T-helper 1 cell treated with Interleukin-12 subunit alpha and Interleukin-12 subunit beta and Interleukin-4 antibody, amounts not matched to agents 30 μg/mL and 1 μg/mL, for 36 hours (primary cell): ENCODE data around the gene ACP4.
A peak's percentile ranks its signal among the peaks of the same experiment; 100 is the strongest.

Experiments
- H3K27ac Mint-ChIP-seq: one replicate; pipeline ENCODE4 v1.8.0; 2021; ENCODE audit warnings: mild to moderate bottlenecking, mixed read lengths
- H3K27me3 Mint-ChIP-seq: one replicate; pipeline ENCODE4 v1.8.0; 2021; ENCODE audit warnings: low read depth, mixed read lengths
- H3K36me3 Mint-ChIP-seq: one replicate; pipeline ENCODE4 v1.8.0; 2021; ENCODE audit warnings: low read depth, mixed read lengths
- H3K4me1 Mint-ChIP-seq: one replicate; pipeline ENCODE4 v1.8.0; 2021; ENCODE audit warnings: low read depth, mixed read lengths
- H3K4me3 Mint-ChIP-seq: one replicate; pipeline ENCODE4 v1.8.0; 2021; ENCODE audit warnings: mild to moderate bottlenecking, moderate library complexity, mixed read lengths
- H3K9me3 Mint-ChIP-seq: one replicate; pipeline ENCODE4 v1.8.0; 2021; ENCODE audit warnings: mixed read lengths

Gene ACP4

GRCh38 chr19:50833117-50833801, 43.0 kb downstream of the ACP4 start, which contains the start of gene KLK15:
KLK15 (minus strand) TSS chr19:50833574; CDS start chr19:50831492, 2,082 bp downstream.
- Mint-ChIP-seq H3K27me3 (peaks cover 42% of the 10 kb centered on the region), H3K27ac (no peak within 1 kb of the TSS), H3K4me1 (peaks cover 9% of the 10 kb centered on the region), H3K36me3 (no peaks in the 10 kb centered on the region), H3K4me3 (no peak within 1 kb of the TSS), H3K9me3 (no peaks in the 10 kb centered on the region)

- no peaks in the 10 kb centered on the region for H3K9me3 Mint-ChIP-seq
Observed at GRCh38 chr19:50833802-50834167, 43.6 kb downstream of the ACP4 start.

GRCh38 chr19:50835103-50835784, 45.0 kb downstream of the ACP4 start:
- no peaks in the 10 kb centered on the region for H3K36me3 Mint-ChIP-seq
- peak overlapping the region; percentile 84 for H3K4me3 Mint-ChIP-seq
- H3K4me1 Mint-ChIP-seq = peaks cover 10% of the 10 kb centered on the region
- peaks cover 39% of the 10 kb centered on the region for H3K27me3 Mint-ChIP-seq
- no peak overlapping the region for H3K27ac Mint-ChIP-seq
- H3K9me3 Mint-ChIP-seq = no peaks in the 10 kb centered on the region

More at GRCh38 chr19:50833802-50834167, 43.6 kb downstream of the ACP4 start:
- no peak overlapping the region for H3K27ac Mint-ChIP-seq
- H3K27me3 Mint-ChIP-seq = peaks cover 42% of the 10 kb centered on the region
- no peaks in the 10 kb centered on the region for H3K36me3 Mint-ChIP-seq
- no peak overlapping the region for H3K4me3 Mint-ChIP-seq
- H3K4me1 Mint-ChIP-seq = peaks cover 10% of the 10 kb centered on the region

- H3K27ac Mint-ChIP-seq = peak overlapping the region; percentile 43
- peak overlapping the region; percentile 84 for H3K4me3 Mint-ChIP-seq
Observed at GRCh38 chr19:50835785-50836542, 45.7 kb downstream of the ACP4 start.

GRCh38 chr19:50836543-50837195, 46.5 kb downstream of the ACP4 start:
- Mint-ChIP-seq H3K4me1 (peaks cover 10% of the 10 kb centered on the region), H3K9me3 (no peaks in the 10 kb centered on the region), H3K27me3 (peaks cover 35% of the 10 kb centered on the region), H3K4me3 (peak overlapping the region; percentile 84), H3K36me3 (no peaks in the 10 kb centered on the region), H3K27ac (peak overlapping the region; percentile 43)

More at GRCh38 chr19:50835785-50836542, 45.7 kb downstream of the ACP4 start:
- H3K36me3 Mint-ChIP-seq = no peaks in the 10 kb centered on the region
- H3K9me3 Mint-ChIP-seq = no peaks in the 10 kb centered on the region
- H3K27me3 Mint-ChIP-seq = peaks cover 37% of the 10 kb centered on the region
- peaks cover 10% of the 10 kb centered on the region for H3K4me1 Mint-ChIP-seq

GRCh38 chr19:50837300-50837699, 47.1 kb downstream of the ACP4 start:
- H3K36me3 Mint-ChIP-seq = no peaks in the 10 kb centered on the region
- no peak overlapping the region for H3K27ac Mint-ChIP-seq
- H3K4me3 Mint-ChIP-seq = peak overlapping the region; percentile 14
- no peaks in the 10 kb centered on the region for H3K9me3 Mint-ChIP-seq
- H3K4me1 Mint-ChIP-seq = peaks cover 10% of the 10 kb centered on the region
- peaks cover 34% of the 10 kb centered on the region for H3K27me3 Mint-ChIP-seq

- Mint-ChIP-seq H3K36me3 (no peaks in the 10 kb centered on the region), H3K9me3 (peaks cover 3% of the 10 kb centered on the region), H3K27me3 (peaks cover 30% of the 10 kb centered on the region), H3K4me3 (peak overlapping the region; percentile 37), H3K27ac (no peak overlapping the region), H3K4me1 (peaks cover 10% of the 10 kb centered on the region)
Observed at GRCh38 chr19:50838239-50838638, 48.0 kb downstream of the ACP4 start.

- H3K4me3 Mint-ChIP-seq = no peak overlapping the region
- H3K27ac Mint-ChIP-seq = no peak overlapping the region
- peaks cover 8% of the 10 kb centered on the region for H3K9me3 Mint-ChIP-seq
- peaks cover 32% of the 10 kb centered on the region for H3K27me3 Mint-ChIP-seq
- no peaks in the 10 kb centered on the region for H3K36me3 Mint-ChIP-seq
- peaks cover 10% of the 10 kb centered on the region for H3K4me1 Mint-ChIP-seq
Observed at GRCh38 chr19:50839712-50840655, 49.8 kb downstream of the ACP4 start.

- no peak overlapping the region for H3K27ac Mint-ChIP-seq
- H3K27me3 Mint-ChIP-seq = peaks cover 28% of the 10 kb centered on the region
- H3K4me1 Mint-ChIP-seq = peaks cover 4% of the 10 kb centered on the region
- H3K36me3 Mint-ChIP-seq = no peaks in the 10 kb centered on the region
- H3K9me3 Mint-ChIP-seq = peaks cover 8% of the 10 kb centered on the region
- H3K4me3 Mint-ChIP-seq = no peak overlapping the region
Observed at GRCh38 chr19:50842130-50842529, 51.9 kb downstream of the ACP4 start.

- Mint-ChIP-seq H3K4me3 (no peak overlapping the region), H3K4me1 (peaks cover 2% of the 10 kb centered on the region), H3K27ac (no peak overlapping the region), H3K9me3 (peaks cover 8% of the 10 kb centered on the region), H3K36me3 (no peaks in the 10 kb centered on the region), H3K27me3 (peaks cover 21% of the 10 kb centered on the region)
Observed at GRCh38 chr19:50843205-50843604, 53.0 kb downstream of the ACP4 start.

- Mint-ChIP-seq H3K9me3 (peaks cover 8% of the 10 kb centered on the region), H3K27me3 (peaks cover 19% of the 10 kb centered on the region), H3K27ac (no peak overlapping the region), H3K36me3 (no peaks in the 10 kb centered on the region), H3K4me1 (no peaks in the 10 kb centered on the region), H3K4me3 (no peak overlapping the region)
Observed at GRCh38 chr19:50843701-50844221, 53.5 kb downstream of the ACP4 start.

- Mint-ChIP-seq H3K4me1 (no peaks in the 10 kb centered on the region), H3K27me3 (peaks cover 19% of the 10 kb centered on the region), H3K36me3 (no peaks in the 10 kb centered on the region), H3K27ac (no peak overlapping the region), H3K9me3 (peaks cover 8% of the 10 kb centered on the region), H3K4me3 (no peak overlapping the region)
Observed at GRCh38 chr19:50844296-50844935, 54.2 kb downstream of the ACP4 start.
